ENCODE measurements around the gene PSMC2.
A peak's percentile ranks its signal among the peaks of the same experiment; 100 is the strongest.

Gene PSMC2

DNA sequence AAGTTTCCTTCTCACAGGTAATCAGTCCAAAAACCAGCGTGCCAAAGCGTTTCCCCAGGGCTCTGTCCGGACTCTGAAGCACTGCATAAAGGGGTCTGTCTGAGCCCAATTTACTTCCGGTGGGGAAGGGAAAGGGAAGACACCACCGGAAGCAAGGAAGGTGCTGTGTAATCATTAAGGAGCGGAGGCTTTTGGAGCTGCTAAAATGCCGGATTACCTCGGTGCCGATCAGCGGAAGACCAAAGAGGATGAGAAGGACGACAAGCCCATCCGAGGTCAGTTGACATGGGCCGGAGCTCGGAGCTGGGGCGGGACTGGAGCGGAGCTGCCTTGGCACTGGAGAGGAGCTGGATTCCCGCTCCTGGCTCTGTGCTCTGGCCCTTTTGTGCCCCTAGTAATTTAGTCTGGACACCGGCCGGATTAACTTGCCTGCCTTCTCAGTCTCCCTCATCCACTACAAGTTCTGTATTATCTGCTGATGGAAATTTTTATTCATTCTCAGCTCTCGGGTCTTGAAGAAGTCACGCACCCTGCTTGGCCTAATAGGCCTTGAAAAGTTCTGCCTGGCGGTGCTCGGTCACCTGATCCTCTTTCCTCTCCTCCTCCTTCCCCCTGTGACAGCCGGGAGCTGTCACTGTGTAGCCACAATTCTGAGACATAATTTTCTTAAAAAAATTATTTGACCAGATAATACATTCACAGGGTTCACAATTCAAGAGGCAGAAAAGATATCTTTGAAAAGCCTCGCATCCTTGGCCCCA, at the start of gene PSMC2:
TSS of gene PSMC2 (plus strand) at position 137 of the 761 bp plus-strand sequence. CDS start at position 206, 69 bp downstream.
- DNase-seq: peak; percentile 84

DNA sequence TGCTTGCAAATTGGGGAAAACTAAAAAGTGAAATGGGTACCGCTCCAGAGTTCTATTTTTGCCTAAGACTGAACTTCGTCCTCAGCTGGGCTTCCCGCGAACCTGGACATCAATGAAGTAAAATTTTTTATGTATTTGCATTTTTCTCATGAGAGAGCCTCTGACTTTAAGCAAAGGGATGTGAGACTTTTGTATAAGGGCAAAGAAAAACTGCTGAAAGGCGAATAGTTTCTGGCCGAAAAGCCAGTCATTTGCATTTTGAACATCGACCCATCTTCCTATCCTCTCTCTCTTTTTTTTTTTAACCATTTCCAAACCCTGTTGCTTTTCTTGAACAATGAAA, 49.6 kb upstream of the PSMC2 start:
- DNase-seq: no peak

DNA sequence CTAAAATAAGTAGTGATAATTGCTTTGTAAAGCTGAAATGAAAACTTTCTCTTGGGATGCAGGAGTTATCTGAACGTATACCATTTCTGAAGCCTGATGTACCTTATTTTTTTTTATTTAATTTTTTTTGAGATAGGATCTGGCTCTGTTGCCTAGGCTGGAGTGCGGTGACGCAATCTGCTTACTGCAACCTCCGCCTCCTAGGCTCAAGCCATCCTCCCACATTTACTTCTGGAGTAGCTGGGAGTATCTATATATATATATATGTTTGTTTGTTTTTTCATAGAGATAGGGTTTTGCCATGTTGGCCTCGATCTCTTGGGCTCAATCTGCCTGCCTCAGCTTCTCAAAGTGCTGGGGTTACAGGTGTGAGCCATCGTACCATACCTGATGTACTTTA, 47.8 kb upstream of the PSMC2 start:
- DNase-seq: no peak

DNA sequence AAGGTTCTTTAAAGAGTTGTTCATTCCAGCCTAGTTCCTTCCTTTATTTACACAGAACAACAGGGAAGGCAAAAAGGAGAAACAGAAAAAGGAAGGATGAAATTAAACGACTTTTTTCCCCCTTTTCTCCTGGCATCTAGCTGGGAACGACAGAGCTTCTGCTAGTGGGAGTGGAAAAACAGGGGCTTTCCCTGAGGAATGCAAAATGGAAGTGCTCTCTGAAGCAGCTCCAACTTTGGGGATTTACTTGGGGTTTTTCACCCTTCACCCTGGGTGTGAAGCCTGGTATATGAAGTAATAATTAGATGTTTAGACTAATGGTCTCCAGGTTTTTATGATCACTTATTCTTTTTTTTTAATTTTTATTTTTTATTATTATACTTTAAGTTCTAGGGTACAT, 46.0 kb upstream of the PSMC2 start:
- no peak for DNase-seq

DNA sequence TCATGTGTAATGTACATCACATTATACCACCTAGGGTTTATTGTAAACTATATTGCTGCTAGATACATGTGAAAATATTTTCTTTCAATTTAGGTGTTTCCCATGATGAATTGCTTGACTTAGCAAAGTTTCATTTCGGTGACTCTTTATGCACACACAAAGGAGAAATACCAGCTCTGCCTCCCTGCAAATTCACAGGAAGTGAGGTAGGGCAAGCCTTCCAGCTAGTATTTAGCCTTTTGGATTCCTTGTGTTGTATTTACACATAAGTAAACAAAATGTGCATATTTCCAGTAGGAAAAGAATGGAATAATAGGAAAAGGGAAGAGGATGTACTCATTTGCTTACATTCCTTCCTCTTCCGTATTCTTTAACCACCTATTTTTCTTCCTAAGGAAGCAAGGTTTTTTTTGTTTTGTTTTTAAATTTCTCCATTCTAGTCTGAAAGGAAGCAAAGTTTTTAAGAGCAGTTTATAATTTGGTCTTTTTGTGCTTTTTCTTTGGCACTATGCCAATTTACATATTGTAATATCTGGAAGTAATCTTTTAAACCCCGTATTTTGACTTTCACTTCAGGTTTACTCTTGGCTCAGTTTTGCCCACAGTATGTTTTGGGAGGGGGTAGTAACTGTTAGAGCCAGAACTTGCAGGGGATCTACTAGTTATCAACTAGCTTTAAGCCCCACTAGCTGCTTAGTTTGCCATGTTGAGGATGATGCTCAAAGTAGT, 39.8 kb upstream of the PSMC2 start:
- no peak for DNase-seq

DNA sequence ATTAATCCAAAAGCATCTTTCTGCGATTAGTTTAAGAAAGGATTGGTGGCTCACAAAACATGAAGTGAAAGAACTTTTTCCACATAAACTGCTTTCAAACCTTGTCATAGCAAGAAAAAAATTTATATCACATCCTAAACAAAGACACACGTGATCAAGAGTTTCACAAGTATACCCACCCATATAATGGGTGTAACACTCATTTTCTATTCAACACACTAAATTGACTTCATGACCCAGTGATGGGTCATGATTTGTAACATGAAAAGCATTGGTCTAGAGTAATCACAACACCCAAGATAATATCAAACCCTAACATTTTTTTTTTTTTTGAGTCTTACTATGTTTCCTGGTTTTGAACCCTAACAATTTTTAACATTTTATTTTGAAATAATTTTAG, 32.6 kb upstream of the PSMC2 start:
- DNase-seq: no peak

DNA sequence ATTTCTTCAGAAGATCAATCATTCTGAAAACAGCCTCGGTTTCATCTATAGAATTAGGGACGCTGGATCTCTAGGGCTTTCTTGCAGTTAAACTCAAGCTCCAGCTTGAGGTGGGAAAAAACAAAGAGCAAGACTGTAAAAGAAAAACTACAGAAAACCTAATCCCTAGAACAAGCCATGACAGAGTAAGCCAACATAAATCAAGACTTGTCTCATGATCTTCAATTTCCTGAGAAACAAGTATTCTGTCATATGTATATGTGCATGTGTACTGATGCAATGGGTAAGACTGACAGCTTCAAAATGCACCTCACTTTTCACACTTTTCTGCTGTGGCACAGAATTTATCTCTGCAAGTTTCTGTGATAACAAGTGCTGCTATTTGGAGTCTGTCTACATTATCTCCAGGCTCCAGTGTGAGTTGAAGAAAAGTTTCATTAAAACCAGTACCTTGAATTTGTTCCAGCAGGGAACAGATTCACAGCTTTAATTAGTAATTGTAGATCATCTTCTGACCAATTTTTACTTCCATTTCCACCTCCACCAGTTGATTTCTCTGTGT, 31.0 kb upstream of the PSMC2 start:
- no peak for DNase-seq

DNA sequence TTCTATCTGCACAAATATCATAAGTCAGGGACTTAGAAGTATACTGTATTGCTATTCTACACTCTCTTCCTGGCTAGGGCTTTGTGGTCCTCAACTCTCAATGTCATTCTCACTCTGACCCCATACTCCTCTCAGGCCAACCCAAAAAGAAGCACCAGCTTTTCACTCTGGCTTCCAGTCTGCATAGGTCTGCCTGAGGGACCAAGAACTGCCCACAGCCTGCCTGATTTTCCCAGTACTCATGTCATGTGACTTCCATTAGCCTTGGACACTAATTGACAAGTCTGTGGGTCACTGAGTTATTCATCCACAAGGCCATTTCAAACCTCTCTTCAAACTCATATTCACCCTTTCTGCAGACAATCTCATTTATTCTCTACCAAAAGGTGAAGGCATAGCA, 30.4 kb upstream of the PSMC2 start:
- DNase-seq: no peak

DNA sequence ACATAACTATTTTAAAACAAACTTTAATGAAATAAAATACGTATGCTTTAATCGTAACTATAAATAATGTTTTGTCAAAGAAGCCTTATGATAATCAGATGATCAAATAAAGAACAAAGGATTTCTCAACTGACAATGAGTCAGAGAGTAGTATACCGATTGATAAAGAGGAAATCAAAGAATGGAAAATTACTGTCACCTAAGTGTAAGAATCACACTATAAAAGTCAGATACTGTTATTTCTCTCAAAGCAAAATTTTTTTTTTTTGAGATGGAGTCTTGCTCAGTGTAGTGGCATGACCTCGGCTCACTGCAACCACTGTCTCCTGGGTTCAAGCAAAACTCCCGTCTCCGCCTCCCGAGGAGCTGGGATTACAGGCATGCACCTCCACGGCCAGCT, 21.7 kb upstream of the PSMC2 start:
- no peak for DNase-seq

DNA sequence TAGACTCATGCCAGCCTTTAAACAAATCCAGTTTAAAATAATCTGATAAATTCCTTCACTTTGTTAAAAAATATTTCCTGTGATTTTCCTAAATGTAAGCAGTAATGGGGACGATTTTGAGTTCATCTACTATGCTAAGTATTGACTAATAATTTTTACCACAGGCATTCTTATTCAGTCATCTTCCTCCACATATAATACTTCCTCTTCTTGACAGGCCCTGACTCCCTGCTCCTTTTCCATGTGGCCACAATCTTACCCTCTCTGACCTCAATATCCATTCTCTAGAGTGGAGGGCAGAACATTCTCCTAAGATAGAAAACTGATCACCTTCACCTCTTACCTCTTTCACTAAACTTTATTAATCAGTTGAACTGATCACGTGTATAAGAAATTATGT, 10.7 kb upstream of the PSMC2 start:
- DNase-seq: no peak

DNA sequence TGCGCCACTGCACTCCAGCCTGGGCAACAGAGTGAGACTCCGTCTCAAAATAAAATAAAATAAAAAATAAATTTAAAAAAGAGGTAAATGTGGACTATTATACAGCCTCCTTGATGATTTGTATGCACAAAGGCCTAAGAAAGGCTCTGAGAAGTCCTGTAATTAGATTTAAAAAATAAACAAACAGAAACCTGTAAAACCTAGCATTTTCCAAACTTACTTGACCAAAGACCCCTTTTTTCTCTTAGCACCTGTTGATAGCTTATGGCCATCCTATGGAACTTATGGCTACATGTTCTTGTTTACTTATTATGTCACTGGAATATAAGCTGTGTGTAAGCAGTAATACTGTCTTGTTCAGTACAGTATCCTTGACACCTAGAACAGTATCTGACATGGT, 8.6 kb upstream of the PSMC2 start:
- DNase-seq: no peak

DNA sequence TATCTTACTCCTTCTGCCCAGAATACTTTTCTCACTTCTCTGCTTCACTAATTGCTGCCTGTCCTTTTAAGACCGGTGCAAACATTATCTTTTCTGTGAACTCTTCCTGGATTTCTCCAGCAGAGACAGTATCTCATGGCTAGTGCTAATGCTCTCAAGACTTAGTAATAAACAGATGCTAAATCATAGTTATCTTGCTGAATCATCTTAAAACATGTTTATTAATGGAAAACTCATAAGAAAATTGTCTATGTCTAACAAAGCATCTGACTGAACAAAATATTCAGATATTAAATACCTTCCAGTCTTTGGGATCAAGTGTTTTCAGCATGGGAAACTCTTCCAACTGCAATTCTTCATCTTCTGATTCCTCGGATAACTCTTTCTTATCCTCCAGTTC, 6.0 kb upstream of the PSMC2 start:
- no peak for DNase-seq

DNA sequence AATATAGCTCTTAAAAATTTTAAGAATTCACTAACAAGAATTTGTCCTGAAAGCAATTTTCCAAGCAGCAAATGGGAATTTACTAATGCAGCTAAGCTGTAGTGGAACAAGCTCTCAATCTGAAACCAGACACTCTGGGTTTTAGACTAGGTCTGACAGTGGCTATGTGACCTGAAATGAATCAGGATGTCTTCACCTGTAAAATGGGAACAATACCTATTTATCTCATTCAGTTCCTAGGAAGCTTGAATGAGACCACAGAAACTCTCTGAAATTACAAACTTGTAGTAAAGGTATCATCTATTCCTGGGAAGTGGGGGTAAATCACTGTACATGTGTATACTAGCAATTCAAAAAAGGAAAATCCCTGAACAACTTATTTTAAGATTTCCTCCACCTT, 4.1 kb upstream of the PSMC2 start:
- no peak for DNase-seq

DNA sequence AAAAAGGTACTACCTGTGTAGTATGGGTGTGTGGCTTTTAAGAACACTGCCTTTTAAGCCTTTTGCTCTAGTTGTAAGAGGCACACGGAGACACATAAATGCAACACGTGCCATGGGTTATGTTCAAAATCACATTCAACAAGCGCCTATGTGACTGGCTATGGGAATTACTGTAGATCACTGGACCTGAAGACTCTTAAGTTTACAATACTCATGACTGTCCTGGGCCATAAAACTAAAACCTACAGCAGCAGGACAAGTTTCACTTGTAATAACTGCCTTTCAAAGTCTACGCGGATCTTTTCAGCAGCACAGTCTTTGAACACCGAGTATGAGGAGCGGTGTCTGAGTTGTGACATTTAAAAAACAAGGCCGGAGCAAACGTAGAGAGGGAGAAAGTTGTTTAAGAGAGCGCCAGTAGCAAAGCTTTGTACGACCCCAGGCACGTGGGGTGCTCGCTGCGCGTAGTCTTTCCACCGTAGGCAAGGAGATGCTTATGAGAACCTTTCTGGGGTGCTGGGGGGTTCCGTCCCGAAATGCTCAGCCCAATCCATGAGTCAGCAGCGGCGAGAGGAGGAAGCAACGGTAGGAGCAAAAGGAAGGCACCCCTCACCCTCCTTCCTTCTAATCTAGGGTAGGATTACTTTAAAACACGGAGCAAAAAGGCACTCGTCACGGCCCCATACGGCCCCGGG, 3.5 kb upstream of the PSMC2 start:
- peak; percentile 67 for DNase-seq

DNA sequence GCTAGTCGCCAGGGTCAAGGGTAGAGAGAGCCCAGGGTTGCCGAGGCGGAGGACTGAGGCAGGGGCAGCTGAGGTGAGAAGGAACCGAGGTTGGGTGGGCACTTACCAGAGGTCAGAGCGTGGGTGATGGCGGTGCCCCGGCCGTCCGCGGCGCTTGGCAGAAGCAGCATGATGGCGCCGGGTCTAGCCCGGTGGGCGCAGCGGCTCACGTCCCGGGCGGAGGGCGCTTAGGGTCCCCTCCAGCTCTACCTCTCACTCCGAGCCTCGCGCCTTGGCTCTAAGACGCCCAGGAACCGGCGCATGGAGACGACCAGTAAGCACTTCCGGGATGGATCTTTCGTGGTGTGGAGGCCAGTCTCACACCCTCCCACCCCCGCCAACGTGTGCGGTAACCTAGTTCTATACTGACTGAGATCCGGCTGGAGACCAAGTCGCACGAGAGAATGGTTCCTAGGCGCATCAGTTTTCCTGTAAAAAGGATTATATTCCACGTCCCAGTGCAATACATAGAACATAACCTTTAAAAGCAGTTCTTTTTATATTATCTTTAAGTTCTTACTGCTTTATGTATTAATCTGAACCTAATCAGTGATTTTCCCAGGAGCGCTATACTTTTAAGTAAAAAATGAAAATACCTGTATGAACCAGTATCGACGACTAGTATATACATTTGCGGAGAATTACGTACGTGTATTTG, 2.8 kb upstream of the PSMC2 start, which contains the start of gene DNAJC2:
TSS of gene DNAJC2 (minus strand) at position 315 of the 697 bp plus-strand sequence. CDS start at position 170, 145 bp downstream.
- peak; percentile 86 for DNase-seq

DNA sequence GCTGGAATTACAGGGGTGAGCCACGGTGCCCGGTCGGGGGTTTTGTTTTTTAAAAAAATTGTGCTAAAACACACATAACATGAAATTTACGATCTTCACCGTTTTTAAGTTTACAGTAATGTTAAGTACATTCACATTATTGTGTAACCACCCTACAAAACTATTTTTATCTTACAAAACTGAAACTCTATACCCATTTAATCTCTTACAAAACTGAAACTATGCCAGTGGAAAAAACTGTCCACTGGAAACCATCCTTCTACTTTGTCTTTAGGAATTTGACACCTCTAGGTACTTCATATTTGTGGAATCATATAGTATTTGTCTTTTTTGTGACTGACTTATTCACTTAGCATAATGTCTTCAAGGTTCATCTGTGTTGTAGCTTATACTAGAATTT, 1.0 kb upstream of the PSMC2 start:
- DNase-seq: no peak

DNA sequence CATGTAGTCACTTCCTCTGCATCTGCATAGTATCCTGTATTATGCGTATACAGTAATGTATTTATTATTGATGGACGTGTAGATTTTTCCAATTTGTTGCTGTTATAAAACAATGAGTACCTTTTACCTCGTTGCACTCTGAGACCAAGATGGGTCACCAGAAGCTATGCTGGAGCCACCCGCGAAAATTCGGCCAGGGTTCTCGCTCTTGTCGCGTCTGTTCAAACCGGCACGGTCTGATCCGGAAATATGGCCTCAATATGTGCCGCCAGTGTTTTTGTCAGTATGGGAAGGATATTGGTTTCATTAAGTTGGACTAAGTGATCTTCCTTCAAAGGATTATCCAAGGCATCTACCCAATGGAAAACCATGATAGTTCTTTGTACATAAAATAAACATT, 1.0 kb downstream of the PSMC2 start:
- no peak for DNase-seq

DNA sequence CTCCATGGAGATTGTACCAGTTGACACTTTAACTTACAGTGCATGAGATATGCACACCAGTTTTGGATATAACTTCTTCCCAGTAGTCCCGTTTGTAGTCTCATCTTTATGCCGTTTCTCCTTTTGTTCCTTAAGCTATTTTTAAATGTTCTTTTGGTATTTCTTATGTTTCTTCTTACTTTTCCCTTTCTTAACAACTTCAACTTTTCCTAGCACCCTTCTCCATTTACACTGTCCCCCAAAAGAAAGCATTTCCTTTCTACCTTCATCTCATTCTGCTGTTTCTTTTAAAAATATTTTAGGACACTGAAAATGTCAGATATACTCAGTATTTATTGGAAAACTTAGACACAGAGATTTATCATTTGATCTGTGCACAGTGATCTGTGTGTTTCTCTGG, 1.5 kb downstream of the PSMC2 start:
- DNase-seq: no peak

DNA sequence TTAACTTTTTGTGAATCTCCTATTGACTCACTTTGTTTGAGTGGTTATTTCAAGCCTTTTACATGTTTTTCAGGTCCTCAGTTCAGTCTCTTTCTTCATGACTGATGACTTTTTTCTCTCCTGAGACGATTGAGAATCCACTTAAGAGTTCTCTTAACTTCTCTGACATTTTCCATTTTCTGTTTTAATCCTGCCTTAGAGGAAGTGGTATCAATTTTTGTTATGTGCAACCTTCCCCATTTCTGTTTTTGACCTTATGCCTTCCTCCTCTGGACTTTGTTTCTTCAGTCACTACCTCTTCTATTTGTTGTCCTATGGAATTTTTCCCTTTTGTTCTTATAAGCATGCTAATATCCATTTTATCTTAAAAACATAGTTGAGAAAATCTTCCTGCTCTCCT, 2.4 kb downstream of the PSMC2 start:
- DNase-seq: no peak

DNA sequence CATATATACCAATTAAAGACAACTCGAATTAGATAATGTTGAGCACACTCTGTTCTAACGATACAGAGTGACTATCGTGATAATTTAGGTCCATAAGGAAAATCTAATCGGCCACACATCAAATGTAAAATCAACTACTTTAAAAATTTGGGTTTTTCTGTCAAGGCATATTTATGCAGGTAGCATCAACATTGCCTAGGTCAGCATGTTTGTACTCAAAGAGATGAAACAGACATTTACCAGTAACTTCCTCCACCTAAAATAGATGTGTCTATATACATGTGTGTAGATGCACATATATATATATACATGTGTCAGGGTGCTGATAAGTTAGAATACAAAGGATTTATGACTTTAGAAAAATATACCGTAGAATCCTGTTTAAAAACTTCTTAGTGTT, 22.0 kb downstream of the PSMC2 start:
- no peak for DNase-seq

DNA sequence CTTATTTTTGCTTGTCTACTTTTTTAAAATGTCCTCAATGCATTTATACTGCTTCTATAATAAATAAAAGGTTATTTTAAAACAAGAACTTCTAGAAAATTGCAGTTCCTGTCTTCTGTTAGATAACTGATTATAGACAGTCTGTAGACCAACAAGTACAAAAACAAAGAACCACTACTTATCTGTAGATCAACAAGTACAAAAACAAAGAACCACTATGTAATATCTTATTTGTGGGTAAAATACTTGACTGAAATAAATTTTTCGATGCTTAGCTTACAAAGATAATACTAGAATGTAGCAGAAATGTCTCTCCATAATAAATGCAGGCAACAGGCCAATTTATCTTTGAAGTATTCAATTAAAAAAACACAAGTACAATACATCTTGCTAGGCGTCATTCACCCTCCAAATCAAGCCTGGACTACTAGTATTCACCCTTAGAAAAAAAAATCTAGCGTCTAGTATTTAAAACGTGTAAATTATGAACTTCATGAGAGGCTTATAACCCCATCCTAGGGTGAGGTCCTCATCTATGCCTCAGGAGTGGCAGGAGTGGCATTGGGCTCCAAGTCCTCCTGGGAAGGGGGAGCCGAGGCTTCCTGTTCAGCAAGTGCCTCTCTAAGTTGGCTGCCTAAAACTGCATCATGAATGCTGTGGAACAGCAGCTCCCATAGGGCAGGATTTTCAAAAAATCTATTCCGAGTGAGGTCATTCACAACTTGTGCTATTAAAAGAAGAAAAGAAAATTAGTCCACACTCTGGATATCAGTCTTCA, 26.6 kb downstream of the PSMC2 start:
- no peak for DNase-seq

DNA sequence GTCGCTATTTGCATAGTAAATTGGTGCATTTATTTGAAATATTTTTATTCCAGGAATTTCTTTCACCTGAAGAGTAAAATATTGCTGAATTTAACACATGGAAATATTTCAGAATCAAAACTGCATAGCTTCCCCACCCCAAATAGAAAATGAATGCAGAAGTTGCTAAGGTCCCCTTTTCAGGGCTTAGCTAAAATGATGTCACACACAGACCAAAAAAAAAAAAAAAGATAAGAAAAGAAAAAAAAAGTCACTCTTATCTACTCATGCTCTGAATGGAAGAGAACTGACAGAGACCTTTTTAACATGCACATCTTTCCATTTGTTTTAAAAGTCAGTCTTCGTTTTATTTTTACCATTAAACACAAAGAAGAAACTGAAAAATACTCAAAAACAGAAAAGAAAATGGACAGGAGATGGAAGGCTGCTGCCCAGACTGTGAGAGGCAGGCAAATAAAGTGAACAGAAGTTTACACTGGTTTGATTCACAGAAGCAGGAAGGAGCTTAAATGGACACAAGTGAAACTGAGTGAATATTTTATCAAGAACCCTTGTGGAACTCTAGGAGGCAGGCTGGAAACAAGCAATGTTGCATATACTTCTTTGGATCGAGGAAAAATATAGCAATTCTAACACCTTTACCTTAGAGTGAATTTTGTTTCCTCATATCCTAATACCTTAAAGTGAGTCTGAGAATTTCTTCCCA, 32.0 kb downstream of the PSMC2 start:
- no peak for DNase-seq
